ENCODE results near the gene SPIB. TPM values are rescaled to one million over a fixed set of nuclear protein-coding genes. Genes with fewer than 3 reads are reported as not detected.

Gene SPIB
- total RNA-seq, 1 donor from 2014 or later, result not detected

GRCh38 chr19:50415661-50416033, 3.1 kb upstream of the SPIB start:
- ATAC-seq (ENCODE audit: poor library complexity) (peak; percentile 28), DNase-seq (peak; percentile 59)
- intact Hi-C loops (cut with DNase I), result no loop called here

DNA sequence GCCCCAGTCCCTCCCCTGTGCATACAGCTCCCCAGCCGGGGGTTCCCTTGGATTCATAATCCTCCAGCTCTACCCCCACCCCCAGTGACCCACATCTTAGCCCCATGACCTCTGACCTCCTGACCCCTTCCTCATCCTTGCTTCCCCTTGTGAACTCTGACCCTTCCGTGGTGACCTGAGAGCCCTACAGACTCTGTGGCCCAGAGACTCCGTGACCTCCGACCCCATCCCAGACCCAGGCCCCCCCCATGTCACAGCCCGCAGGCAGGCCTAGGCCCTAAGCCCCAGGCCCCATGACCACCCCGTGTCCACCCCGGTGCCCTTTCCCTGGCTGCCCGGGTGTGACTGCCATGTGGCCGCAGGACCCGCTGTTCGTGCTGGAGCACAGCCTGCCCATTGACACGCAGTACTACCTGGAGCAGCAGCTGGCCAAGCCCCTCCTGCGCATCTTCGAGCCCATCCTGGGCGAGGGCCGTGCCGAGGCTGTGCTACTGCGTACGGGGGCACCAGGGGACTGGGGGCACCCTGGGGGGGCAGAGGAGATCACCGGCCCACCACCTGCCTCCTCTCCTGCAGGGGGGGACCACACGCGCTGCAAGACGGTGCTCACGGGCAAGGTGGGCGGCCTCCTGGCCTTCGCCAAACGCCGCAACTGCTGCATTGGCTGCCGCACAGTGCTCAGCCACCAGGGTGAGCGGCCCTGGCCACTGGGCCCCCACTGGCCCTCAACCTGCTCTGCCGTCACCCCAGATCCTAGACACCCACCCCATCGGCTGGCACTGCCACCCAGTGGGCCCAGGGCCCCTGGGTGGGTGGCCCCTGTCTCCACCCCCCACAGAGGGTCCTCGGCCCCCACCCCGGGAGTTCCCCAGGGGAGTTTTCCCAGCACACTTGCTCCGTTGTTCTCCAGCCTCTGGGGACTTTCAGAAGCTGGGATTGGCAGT, 2.4 kb upstream of the SPIB start:
- intact Hi-C loops (cut with DNase I), result no loop called here
- ATAC-seq (ENCODE audit: poor library complexity), result no peak
- no peak for DNase-seq

- intact Hi-C loops (cut with DNase I), result no loop called here
- DNase-seq (no peak), ATAC-seq (ENCODE audit: poor library complexity) (no peak)
Measured at GRCh38 chr19:50417111-50418081, 1.3 kb upstream of the SPIB start.

DNA sequence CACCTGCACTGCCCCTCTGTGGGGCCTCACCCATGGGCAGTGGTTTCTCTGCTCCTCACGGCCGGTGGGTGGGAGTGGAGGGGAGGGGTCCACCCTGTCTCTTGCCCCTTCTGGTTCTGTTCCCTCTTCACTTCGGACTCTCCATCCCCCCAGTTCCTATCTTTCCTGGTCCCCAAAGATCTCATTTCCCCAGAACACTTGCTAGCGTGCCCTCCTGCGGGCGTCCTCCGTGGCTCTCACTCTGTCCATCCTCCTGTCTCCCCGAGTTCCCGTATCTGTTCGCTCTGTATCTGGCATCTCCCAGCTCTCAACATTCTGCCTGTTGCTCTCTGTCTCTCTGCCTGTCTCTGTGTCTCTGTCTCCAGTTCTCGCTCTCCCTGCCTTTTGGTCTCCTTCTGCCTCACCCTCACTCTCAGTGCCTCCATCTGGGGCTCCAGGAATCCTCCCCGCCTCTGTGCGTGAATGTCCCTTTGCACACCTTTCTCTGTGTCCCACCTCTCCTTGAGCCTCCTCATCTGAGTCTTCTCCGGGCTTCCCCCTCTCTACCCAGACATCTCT, 363 bp downstream of the SPIB start:
- DNase-seq, result no peak
- intact Hi-C loops (cut with DNase I), result no loop called here

GRCh38 chr19:50419580-50420035, 870 bp downstream of the SPIB start:
- ATAC-seq (ENCODE audit: poor library complexity) (no peak), DNase-seq (no peak)
- intact Hi-C loops (cut with DNase I), result no loop called here

More for the DNA sequence above, 363 bp downstream of the SPIB start:
- no peak for ATAC-seq (ENCODE audit: poor library complexity)

DNA sequence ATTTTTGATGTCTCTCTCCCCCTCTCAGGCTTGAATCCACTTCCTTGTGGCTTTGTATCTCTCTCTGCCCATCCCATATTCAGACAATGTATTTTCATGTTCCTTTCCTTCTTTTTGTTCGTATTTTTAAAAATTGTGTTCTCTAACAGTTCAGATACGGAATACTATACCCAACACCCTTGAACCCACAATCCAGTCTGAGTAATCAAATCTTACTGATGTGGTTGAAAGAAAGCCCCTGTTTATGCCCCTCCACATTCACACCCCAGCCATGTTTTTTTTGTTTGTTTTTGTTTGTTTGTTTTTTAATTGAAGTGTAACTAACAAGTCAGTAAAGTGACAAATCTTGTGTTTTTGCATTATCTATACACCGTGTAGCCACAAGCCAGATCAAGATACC, 1.4 kb downstream of the SPIB start:
- ATAC-seq (ENCODE audit: poor library complexity), result no peak
- intact Hi-C loops (cut with DNase I), result no loop called here
- DNase-seq, result no peak

- ATAC-seq (ENCODE audit: poor library complexity), result no peak
- intact Hi-C loops (cut with DNase I), result no loop called here
- DNase-seq, result no peak
Measured at GRCh38 chr19:50420808-50421207, 2.1 kb downstream of the SPIB start.

- DNase-seq (no peak), ATAC-seq (ENCODE audit: poor library complexity) (no peak)
- intact Hi-C loops (cut with DNase I), result no loop called here
Measured at GRCh38 chr19:50422397-50423278, 3.9 kb downstream of the SPIB start.

DNA sequence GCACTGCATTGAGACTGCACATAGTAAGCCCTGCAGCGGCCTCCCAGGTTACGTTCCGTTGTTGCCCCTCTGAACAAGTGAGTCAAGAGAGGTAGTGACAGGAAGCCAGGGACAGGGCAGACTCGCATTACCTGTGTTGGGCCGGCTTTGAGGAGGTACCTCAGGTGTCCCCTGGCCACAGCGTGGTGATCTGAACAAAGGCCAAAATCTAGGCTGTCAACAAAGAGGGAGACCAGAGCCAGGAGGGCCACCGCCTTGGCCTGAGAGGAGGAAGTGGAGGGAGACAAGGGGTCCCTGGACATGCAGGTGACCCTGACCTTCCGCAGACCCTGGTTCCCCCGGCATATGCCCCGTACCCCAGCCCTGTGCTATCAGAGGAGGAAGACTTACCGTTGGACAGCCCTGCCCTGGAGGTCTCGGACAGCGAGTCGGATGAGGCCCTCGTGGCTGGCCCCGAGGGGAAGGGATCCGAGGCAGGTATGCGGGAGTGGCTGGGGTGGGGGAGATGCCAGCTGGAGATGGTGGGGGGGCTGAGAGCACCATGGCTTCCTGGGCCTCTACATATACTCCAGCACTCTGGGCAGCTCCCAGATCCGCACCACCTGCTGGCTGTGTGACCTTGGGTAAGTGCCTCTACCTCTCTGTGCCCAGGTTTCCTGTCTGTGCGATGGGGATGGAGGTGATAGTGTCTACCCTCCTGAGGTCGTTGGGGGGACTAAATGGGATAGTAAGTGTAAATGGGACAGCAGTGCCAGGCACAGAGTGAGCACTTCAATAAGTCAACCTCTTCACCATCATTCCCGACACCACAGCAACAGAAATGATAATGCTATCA, 4.8 kb downstream of the SPIB start:
- ATAC-seq (ENCODE audit: poor library complexity) (no peak), DNase-seq (no peak)
- intact Hi-C loops (cut with DNase I), result no loop called here

DNA sequence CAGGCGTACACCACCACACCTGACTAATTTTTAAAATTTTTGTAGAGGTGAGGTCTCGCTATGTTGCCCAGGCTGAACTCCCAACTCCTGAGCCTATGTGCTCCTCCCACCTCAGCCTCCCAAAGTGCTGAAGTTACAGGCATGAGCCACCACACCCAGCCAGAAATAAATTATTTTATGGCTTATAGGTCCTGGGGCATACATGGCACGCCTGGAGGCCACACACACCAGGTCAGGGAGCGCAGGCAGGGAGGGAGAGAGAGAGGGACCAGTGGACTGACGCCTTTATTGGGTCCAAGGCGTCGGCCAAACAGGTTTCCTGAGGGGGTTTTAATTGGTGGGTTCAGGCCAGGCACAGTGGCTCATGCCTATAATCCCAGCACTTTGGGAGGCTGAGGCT, 6.8 kb downstream of the SPIB start:
- ATAC-seq (ENCODE audit: poor library complexity) (no peak), DNase-seq (no peak)
- intact Hi-C loops (cut with DNase I), result no loop called here

DNA sequence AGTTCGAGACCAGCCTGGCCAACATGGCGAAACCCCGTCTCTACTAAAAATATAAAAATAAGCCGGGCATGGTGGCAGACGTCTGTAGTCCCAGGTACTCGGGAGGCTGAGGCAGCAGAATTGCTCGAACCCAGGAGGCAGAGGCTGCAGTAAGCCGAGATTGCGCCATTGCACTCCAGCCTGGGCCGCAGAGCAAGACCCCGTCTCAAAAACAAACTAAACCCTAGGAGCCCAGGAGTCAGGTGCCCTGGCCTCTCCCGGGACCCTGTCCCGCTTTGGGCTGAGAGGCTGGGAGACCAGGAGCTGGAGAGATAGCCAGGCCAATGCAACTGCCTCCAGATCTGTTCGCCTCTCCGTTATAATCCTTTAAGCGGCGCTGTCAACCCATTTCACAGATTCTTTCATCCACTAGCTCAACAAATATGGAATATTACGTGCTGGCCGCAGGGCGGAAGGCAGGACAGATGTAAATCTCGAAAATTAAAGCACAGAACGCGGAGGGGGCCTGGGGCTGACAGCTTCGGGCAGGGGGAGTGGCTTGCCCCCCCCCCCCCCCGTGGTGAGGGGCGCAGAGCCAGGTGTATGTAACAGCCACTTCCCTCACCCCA, 8.7 kb downstream of the SPIB start:
- intact Hi-C loops (cut with DNase I), result no loop called here
- ATAC-seq (ENCODE audit: poor library complexity) (no peak), DNase-seq (no peak)

GRCh38 chr19:50427997-50428425, 9.3 kb downstream of the SPIB start:
- intact Hi-C loops (cut with DNase I), result no loop called here
- ATAC-seq (ENCODE audit: poor library complexity) (peak; percentile 79), DNase-seq (peak; percentile 93)

GRCh38 chr19:50428772-50429463, 10.2 kb downstream of the SPIB start:
- DNase-seq (no peak), ATAC-seq (ENCODE audit: poor library complexity) (no peak)
- intact Hi-C loops (cut with DNase I), result no loop called here

DNA sequence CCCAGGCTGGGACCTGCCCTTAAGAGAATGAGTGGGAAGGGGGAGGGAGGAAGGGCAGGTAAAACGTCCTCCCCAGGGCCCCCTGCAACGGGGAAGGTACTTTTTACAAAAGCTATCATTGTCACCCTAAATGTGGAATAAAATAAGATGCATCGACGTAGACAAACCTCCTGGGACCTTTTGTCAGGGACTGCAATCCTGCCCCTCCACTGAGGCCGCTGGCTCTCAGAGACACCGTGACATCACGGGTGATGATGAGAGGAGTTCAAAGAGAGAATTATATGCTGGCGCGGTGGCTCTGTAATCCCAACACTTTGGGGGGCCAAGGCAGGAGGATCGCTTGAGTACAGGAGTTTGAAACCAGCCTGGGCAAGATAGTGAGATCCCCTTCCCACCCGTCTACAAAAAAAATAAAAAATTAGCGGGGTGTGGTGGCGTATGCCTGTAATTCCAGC, 12.2 kb downstream of the SPIB start:
- no peak for ATAC-seq (ENCODE audit: poor library complexity)
- intact Hi-C loops (cut with DNase I), result no loop called here
- no peak for DNase-seq

DNA sequence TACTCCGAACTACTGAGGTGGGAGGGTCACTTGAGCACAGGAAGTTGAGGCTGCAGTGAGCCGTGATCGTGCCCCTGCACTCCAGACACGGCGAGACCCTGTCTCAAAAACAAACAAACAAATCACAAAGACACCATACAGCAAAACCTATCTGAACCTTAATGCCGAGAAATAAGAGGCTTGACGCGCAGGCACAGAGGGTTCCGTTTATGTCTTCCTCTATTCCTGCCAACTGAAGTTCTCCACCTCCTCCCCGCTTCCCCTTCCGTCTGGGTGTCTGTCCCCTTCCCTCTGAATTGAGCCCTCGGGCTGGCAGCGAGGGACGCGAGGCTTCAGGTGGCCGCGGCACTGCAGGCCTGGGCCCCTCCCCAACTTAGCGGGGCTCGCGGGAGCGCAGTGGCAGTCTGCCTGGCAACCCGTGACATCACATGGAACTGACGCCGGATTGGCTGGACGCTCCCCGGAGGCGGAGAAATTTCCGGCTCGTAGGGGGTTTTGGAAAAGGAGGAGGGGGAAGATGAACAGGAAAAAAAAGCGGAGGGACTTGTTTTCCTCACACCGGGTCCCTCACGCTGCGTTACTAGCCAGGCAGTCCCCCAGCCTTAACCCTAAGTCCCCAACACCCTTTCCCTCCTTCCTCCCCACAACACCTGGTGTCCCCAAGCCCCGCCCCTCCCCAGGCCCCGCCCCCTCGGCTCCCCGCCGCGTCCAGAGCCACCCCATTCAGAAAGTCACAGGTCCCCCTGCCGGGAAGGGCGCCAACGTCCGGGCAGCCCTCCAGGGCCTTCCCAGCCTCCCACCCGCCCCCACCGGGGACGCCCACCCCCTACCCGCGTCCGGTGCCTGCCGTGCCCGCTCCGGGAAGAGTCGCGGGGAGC, 12.8 kb downstream of the SPIB start:
- peak; percentile 95 for ATAC-seq (ENCODE audit: poor library complexity)
- intact Hi-C loops (cut with DNase I), result no loop called here
- peak; percentile 90 for DNase-seq

Measured in Right ventricle myocardium superior (tissue), 1 donor.